IPS DF 6.9 (cell line): Measurements from ENCODE around the gene POTEH.
"Not testable (repeated sequence)": the region's sequence is repeated elsewhere in the genome, so short reads cannot be mapped to it uniquely, and the experiment has no call there.

Experiments used
- DNase-seq: peaks from one replicate; pipeline ENCODE4 v3.0.0-alpha.2; 2013; ENCODE audit warnings: low read depth, low spot score
- H3K27ac ChIP-seq: one replicate; pipeline ENCODE4 v1.5.1; 2013; ENCODE audit warnings: low read length, control low read depth
- H3K27me3 ChIP-seq: 2 replicates; pipeline ENCODE4 v1.6.1; 2013; ENCODE audit warnings: mild to moderate bottlenecking, low read length; ENCODE audit not compliant: control insufficient read depth, insufficient read depth
- H3K36me3 ChIP-seq: 2 replicates; pipeline ENCODE4 v1.6.1; 2013; ENCODE audit warnings: low read length; ENCODE audit not compliant: control insufficient read depth, insufficient read depth
- H3K4me1 ChIP-seq: 2 replicates; pipeline ENCODE4 v1.6.1; 2013; ENCODE audit warnings: low read length; ENCODE audit not compliant: control insufficient read depth, insufficient read depth
- H3K4me3 ChIP-seq: 2 replicates; pipeline ENCODE4 v1.5.1; 2013; ENCODE audit warnings: mild to moderate bottlenecking, low read length
- H3K9me3 ChIP-seq: 2 replicates; pipeline ENCODE4 v1.6.1; 2013; ENCODE audit warnings: low read length, inconsistent platforms; ENCODE audit not compliant: control insufficient read depth, insufficient read depth
- WGBS: extraction: QIAGEN DNeasy Blood & Tissue Kit; methylation state at CpG from one replicate; pipeline ENCODE4 v1.1.7; 2013; ENCODE audit warnings: mixed read lengths, missing lambda C conversion rate; ENCODE audit not compliant: insufficient read length, insufficient coverage; 5-methylcytosine and 5-hydroxymethylcytosine counted together

POTEH gene

GRCh38 chr22:15734411-15734810, 44.6 kb downstream of the POTEH start:
- not testable (repeated sequence) for H3K36me3 ChIP-seq, H3K4me1 ChIP-seq, H3K4me3 ChIP-seq, H3K27me3 ChIP-seq, DNase-seq, H3K27ac ChIP-seq, H3K9me3 ChIP-seq
- WGBS, result no CpG with 5 or more reads among the region's 6 CpGs

DNA sequence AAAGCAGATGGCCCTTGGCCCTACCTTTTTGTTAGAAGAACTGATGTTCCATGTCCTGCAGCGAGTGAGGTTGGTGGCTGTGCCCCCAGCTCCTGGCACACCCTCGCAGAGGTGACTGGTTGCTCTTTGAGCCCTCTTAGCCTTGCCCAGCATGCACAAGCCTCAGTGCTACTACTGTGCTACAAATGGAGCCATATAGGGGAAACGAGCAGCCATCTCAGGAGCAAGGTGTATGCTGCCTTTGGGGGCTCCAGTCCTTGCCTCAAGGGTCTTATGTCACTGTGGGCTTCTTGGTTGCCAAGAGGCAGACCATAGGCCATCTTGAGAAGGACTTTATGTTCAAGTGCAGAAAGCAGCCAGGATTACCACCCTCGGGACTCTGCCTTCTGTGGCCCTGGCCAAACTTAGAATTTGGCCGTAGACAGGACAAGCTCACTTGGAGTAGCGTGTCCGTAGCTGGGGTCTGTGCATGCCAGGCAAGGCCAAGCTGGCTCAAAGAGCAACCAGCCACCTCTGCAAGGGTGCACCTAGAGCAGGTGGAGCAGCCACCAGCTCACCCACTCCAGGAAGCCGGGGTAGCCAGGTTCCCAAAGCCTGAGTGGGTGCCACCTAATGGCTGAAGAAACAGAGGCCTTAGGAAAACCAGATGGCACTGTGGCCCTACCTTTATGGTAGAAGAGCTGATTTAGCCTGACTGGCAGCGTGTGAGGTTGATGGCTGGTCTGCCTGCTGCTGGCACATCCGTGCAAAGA, 48.5 kb downstream of the POTEH start:
- H3K36me3 ChIP-seq, H3K4me3 ChIP-seq: not testable (repeated sequence)
- WGBS, result no CpG with 5 or more reads among the region's 10 CpGs

DNA sequence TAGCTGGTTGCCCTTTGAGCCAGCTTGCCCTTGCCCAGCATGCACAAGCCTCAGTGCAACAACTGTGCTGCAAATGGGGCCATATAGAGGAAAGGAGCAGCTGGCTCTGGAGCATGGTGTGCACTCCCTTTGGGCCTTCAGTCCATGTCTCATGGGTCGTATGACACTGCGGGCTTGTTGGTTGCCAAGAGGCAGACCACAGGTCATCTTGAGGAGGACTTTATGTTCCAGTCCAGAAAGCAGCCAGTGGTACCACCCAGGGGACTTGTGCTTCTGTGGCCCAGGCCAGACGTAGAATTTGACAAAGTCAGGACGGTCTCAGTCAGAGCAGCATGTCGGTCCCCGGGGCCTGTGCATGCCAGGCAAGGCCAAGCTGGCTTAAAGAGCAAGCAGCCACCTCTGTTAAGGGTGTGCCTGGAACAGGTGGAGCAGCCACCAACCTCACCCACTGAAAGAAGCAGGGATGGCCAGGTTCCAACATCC, 49.1 kb downstream of the POTEH start:
- not testable (repeated sequence) for H3K4me3 ChIP-seq, H3K27ac ChIP-seq, H3K27me3 ChIP-seq, H3K36me3 ChIP-seq, DNase-seq, H3K9me3 ChIP-seq, H3K4me1 ChIP-seq
- WGBS, result no CpG with 5 or more reads among the region's 6 CpGs

More for the DNA sequence above, 48.5 kb downstream of the POTEH start:
- not testable (repeated sequence) for H3K27ac ChIP-seq, DNase-seq, H3K27me3 ChIP-seq, H3K4me1 ChIP-seq, H3K9me3 ChIP-seq

GRCh38 chr22:15747636-15748323, 58.0 kb downstream of the POTEH start:
- not testable (repeated sequence) for H3K27me3 ChIP-seq, H3K4me1 ChIP-seq, H3K9me3 ChIP-seq, H3K27ac ChIP-seq, DNase-seq, H3K36me3 ChIP-seq, H3K4me3 ChIP-seq
- WGBS, result no CpG with 5 or more reads among the region's 16 CpGs

- DNase-seq, H3K36me3 ChIP-seq, H3K4me1 ChIP-seq, H3K27ac ChIP-seq, H3K27me3 ChIP-seq, H3K4me3 ChIP-seq, H3K9me3 ChIP-seq: not testable (repeated sequence)
- no CpG with 5 or more reads among the region's 41 CpGs for WGBS
Measured at GRCh38 chr22:15749181-15749970, 59.5 kb downstream of the POTEH start.

DNA sequence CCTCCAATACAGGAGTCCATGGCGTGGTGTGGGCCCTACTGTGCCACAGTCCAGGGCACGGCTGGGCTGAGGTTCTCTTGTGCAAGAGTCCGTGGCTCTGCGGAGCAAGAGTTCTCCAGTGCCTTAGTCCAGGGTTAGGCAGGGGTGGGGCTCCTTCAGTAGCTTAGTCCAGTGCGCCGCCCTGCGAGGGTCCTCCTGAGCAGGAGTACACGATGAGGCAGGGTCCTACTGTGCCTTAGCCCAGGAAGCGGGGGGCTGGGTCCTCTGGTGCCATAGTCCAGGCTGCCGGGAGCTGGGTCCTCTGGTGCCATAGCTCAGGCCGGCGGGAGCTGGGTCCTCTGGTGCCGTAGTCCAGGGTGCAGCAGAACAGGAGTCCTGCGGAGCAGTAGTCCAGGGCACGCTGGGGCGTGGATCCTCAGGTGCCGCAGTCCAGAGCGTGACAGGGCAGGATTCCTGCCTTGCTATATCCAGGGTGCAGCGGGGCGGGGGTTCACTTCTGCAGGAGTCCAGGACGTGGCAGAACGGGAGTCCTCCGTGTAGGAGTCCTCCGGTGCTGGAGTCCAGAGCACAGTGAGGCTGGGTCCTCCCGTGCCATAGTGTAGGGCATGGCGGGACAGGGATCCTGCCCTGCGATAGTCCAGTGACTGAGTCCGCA, 69.7 kb downstream of the POTEH start:
- H3K27ac ChIP-seq, H3K4me1 ChIP-seq, DNase-seq, H3K27me3 ChIP-seq, H3K36me3 ChIP-seq, H3K9me3 ChIP-seq, H3K4me3 ChIP-seq: not testable (repeated sequence)
- WGBS, result no CpG with 5 or more reads among the region's 28 CpGs

DNA sequence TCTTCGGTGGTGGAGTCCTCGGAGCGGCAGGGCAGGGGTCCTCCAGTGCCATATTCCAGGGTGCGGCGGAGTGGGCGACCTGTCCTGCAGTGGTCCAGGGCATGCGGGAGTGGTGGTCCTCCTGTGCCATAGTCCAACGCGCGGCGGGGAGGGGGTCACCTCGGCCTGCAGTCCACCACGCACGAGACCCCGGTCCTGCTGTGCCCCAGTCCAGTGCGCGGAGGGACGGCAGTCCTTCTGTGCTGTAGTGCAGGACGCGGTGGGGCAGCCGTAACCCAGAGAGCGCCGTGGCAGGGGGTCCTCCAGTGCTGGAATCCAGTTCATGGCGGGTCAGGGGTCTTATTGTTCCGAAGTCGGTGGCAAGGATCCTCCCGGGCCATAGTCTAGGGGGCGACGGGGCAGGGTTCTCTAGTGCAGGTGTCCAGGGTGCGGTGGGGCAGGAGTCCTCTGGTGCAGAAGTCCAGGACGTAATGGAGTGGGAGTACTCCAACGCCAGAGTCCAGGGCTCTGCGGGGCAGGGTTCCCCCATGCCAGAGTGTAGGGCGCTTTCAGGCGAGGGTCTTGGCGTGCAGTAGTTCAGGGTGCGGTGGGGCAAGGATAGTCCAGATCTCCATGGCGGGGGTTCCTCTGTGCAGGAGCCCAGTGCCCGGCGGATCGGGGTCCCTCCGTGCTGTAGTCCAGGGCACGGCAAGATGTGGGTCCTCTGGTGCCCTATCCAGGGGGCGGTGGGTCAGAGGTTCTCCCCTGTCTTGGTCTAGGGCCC, 70.7 kb downstream of the POTEH start:
- DNase-seq, H3K27me3 ChIP-seq, H3K27ac ChIP-seq, H3K9me3 ChIP-seq, H3K4me1 ChIP-seq, H3K4me3 ChIP-seq, H3K36me3 ChIP-seq: not testable (repeated sequence)
- WGBS, result no CpG with 5 or more reads among the region's 44 CpGs

DNA sequence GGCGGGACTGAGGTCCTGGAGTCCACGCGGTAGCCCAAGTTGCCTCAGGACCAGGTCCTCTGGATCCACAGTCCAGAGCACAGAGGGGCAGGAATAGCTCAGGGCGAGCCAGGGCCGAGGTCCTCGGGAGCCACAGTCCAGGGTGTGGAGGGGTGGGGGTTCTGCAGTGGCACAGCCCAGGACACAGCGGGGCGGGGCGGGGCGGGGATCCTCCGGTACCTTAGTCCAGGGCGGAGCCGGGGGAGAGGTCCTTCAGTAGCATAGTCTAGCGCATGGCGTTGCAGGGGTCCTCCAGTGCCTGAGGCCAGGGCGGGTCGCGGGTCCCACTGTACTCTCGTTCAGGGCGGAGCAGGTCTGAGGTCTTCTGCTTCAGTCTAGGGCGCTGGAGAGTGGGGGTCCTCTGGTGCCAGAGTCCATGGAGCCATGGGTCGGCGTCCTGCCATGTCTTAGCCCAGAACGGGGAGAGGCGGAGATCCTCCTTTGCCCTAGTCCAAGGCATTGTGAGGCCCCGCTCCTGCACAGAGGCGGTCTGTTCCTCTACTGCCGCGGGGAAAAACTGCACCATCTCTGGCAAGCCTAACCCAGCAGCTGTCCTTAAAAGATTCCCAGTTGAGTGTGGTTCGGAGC, 71.4 kb downstream of the POTEH start:
- DNase-seq, H3K27ac ChIP-seq, H3K36me3 ChIP-seq, H3K9me3 ChIP-seq, H3K27me3 ChIP-seq, H3K4me1 ChIP-seq, H3K4me3 ChIP-seq: not testable (repeated sequence)
- WGBS, result no CpG with 5 or more reads among the region's 30 CpGs

DNA sequence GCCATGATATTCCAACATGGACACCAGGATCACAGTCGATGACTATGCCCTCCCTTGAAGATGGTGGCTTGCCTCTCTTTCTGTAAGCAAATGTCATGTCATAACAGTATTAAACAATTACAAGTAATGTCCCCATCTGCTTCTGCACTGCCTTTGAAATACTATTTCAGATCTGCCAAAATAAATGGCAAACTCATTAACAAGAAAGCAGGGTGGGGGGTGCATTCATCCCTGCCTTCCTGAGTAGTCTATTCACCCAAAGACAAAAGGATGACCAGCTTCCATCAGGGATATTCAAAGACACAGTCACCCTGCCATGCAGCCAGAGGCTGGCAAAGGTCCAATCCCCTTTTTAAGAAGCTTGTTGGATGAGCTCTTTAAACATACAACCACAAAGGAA, 73.7 kb downstream of the POTEH start:
- H3K4me3 ChIP-seq, H3K27me3 ChIP-seq, H3K4me1 ChIP-seq, H3K36me3 ChIP-seq, H3K27ac ChIP-seq, H3K9me3 ChIP-seq, DNase-seq: not testable (repeated sequence)
- no CpG with 5 or more reads among the region's 1 CpG for WGBS
